HCT116 (cell line): ENCODE data around the gene GLOD4.

ENCODE experiments used
- JUND ChIP-seq: IDR thresholded peaks from 2 replicates; pipeline ENCODE4 v1.6.1; 2012
- POLR2A ChIP-seq: IDR thresholded peaks from 2 replicates; pipeline ENCODE4 v1.7.0; 2011; ENCODE audit warnings: borderline replicate concordance; ENCODE audit not compliant: insufficient read depth, insufficient read length; ENCODE audit errors: extremely low read depth
- POLR2AphosphoS5 ChIP-seq: IDR thresholded peaks from 2 replicates; pipeline ENCODE4 v1.6.1; 2011; ENCODE audit warnings: mild to moderate bottlenecking, low read depth, low read length, moderate library complexity
- TF ChIP-seq, protein P1 (sequence below), 3 experiments: fragments of 200-600 bp in 1 of 3; sonication (generic) in 1 of 3; IDR thresholded peaks in 2 of 3; conservative IDR thresholded peaks in 1 of 3; 2 replicates each; pipeline ENCODE4 v1.5.1; 2012 to 2017; ENCODE audit warnings: low read depth in 2 of 3, low read length in 2 of 3, antibody characterized with exemption in 1 of 3, borderline replicate concordance in 1 of 3, control low read depth in 1 of 3, mild to moderate bottlenecking in 1 of 3, mixed read lengths in 1 of 3, mixed run types in 1 of 3, moderate library complexity in 1 of 3; ENCODE audit not compliant: insufficient read depth in 1 of 3
- TF ChIP-seq, protein P2 (sequence below): IDR thresholded peaks from 2 replicates; pipeline ENCODE4 v1.6.1; 2012
- TF ChIP-seq, protein P3 (sequence below): IDR thresholded peaks from 2 replicates; pipeline ENCODE4 v1.6.1; 2012
- TF ChIP-seq, protein P4 (sequence below): IDR thresholded peaks from 2 replicates; pipeline ENCODE4 v1.6.1; 2011; ENCODE audit warnings: mild to moderate bottlenecking, low read length, moderate library complexity; ENCODE audit not compliant: insufficient replicate concordance; ENCODE audit errors: extremely low read depth

DNA sequence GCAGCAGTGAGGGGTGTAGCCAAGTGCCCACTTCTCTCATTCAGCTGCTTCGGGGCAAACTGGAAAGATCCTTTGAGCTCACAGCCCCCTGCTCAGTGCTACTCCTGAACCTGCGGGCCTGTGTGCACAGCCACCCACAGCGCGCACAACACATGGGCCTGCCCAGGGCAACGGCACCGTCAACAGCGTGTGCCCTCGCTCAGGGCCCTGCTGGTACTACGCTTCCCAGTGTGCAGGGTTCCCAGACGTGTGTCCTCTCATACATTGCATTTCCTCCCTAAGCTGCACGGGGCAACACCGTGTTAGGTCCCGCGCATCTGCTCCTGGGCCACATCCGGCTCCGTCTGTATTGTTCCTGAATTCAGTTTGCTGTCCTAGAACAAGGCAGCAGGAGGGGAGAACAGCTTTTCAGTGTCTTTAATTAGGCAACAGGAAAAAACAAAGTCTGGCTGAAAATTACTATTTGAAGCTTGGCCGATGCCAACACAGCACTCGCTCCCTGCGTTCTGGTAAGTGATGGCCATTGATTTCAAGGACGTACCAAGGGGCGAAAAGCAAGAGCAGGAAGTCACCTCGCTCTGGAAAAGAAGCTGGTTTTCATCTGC, 15.3 kb upstream of the GLOD4 start:
- TF ChIP-seq, protein P1, sequence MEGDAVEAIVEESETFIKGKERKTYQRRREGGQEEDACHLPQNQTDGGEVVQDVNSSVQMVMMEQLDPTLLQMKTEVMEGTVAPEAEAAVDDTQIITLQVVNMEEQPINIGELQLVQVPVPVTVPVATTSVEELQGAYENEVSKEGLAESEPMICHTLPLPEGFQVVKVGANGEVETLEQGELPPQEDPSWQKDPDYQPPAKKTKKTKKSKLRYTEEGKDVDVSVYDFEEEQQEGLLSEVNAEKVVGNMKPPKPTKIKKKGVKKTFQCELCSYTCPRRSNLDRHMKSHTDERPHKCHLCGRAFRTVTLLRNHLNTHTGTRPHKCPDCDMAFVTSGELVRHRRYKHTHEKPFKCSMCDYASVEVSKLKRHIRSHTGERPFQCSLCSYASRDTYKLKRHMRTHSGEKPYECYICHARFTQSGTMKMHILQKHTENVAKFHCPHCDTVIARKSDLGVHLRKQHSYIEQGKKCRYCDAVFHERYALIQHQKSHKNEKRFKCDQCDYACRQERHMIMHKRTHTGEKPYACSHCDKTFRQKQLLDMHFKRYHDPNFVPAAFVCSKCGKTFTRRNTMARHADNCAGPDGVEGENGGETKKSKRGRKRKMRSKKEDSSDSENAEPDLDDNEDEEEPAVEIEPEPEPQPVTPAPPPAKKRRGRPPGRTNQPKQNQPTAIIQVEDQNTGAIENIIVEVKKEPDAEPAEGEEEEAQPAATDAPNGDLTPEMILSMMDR (IDR thresholded peaks at IDR 0.05 in 2 of 3, conservative IDR thresholded peaks at IDR 0.05 in 1 of 3; ENCODE audit: borderline replicate concordance in 1 of 3, insufficient read depth in 1 of 3, low read depth in 2 of 3, low read length in 2 of 3): no peak
- TF ChIP-seq, protein P2, sequence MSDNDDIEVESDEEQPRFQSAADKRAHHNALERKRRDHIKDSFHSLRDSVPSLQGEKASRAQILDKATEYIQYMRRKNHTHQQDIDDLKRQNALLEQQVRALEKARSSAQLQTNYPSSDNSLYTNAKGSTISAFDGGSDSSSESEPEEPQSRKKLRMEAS: no peak
- TF ChIP-seq, protein P3, sequence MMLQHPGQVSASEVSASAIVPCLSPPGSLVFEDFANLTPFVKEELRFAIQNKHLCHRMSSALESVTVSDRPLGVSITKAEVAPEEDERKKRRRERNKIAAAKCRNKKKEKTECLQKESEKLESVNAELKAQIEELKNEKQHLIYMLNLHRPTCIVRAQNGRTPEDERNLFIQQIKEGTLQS: no peak
- TF ChIP-seq POLR2AphosphoS5 (no peak), JUND (no peak), POLR2A (no peak)
- TF ChIP-seq, protein P4, sequence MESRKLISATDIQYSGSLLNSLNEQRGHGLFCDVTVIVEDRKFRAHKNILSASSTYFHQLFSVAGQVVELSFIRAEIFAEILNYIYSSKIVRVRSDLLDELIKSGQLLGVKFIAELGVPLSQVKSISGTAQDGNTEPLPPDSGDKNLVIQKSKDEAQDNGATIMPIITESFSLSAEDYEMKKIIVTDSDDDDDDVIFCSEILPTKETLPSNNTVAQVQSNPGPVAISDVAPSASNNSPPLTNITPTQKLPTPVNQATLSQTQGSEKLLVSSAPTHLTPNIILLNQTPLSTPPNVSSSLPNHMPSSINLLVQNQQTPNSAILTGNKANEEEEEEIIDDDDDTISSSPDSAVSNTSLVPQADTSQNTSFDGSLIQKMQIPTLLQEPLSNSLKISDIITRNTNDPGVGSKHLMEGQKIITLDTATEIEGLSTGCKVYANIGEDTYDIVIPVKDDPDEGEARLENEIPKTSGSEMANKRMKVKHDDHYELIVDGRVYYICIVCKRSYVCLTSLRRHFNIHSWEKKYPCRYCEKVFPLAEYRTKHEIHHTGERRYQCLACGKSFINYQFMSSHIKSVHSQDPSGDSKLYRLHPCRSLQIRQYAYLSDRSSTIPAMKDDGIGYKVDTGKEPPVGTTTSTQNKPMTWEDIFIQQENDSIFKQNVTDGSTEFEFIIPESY: no peak
